Body of pancreas (tissue), 4 donors: ENCODE results near the gene EIF2AK3.

Experiments used
- POLR2A ChIP-seq, 3 donors: fragments of 450-650 bp; IDR thresholded peaks; one replicate each; pipeline ENCODE4 v1.6.1; 2016; ENCODE audit warnings: antibody characterized with exemption in 3 of 3, mild to moderate bottlenecking in 2 of 3
- TF ChIP-seq, protein P1 (sequence below), 7 experiments: fragments of 450-650 bp in 4 of 7; fragments of 200-600 bp in 3 of 7; sonication (generic) in 3 of 7; IDR thresholded peaks; one replicate each; pipeline ENCODE4 v1.5.1; 2016 to 2019; ENCODE audit warnings: antibody characterized with exemption in 7 of 7

DNA sequence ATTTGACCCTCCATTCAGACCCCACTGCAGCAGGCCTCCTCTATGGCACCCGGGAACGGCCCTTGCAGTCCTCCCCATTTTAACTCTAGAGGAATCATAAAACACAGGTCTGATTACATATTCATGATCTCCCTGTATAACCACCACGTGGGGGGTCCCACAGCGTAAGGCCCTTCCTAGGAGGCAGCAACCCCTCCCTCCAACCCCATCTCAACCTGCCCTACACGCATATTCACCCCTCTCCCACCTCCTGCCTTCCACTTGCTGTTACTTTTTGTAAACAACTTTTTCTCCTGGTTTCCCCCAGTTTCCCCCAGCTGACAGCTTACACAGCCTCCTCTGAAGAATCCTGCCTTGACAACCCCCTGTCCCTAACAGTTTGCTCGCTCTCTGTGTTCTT lies 89.6 kb downstream of the EIF2AK3 start:
- TF ChIP-seq, protein P1, sequence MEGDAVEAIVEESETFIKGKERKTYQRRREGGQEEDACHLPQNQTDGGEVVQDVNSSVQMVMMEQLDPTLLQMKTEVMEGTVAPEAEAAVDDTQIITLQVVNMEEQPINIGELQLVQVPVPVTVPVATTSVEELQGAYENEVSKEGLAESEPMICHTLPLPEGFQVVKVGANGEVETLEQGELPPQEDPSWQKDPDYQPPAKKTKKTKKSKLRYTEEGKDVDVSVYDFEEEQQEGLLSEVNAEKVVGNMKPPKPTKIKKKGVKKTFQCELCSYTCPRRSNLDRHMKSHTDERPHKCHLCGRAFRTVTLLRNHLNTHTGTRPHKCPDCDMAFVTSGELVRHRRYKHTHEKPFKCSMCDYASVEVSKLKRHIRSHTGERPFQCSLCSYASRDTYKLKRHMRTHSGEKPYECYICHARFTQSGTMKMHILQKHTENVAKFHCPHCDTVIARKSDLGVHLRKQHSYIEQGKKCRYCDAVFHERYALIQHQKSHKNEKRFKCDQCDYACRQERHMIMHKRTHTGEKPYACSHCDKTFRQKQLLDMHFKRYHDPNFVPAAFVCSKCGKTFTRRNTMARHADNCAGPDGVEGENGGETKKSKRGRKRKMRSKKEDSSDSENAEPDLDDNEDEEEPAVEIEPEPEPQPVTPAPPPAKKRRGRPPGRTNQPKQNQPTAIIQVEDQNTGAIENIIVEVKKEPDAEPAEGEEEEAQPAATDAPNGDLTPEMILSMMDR (IDR thresholded peaks at IDR 0.05) = no peak
- TF ChIP-seq POLR2A (IDR thresholded peaks at IDR 0.05) = no peak
